Ramos (cell line): ENCODE results near the gene CCDC18.
"Not testable (repeated sequence)": the region's sequence is repeated elsewhere in the genome, so short reads cannot be mapped to it uniquely, and the experiment has no call there.

Experiments used
- in situ Hi-C: fragments of 300-500 bp; cut with MboI; formaldehyde crosslinking; loops from one replicate; pipeline ENCODE4 v1.14.3; 2022; ENCODE audit warnings: low sequenced_read_pairs; ENCODE audit not compliant: unreplicated experiment

The CCDC18 gene

DNA sequence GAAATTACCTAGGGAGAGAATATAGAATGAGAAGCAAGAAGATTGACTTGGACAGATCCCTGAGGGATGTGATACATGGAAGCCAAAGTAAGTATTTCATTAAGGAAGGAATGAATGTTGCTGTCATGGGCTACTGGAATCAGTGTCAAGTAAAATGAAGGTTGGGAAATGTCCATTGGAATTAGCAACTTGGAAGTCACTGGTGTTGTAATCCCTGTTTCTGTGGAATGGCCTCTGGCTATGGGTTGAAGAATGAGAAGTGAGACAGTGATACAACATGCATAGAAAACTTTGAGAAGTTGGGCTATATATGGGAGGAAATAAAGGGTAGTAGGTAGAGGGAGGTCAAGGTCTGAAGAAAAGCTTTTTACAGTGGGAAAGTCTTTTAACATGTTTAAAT, 54.7 kb downstream of the CCDC18 start:
- in situ Hi-C loops, result no loop called here

DNA sequence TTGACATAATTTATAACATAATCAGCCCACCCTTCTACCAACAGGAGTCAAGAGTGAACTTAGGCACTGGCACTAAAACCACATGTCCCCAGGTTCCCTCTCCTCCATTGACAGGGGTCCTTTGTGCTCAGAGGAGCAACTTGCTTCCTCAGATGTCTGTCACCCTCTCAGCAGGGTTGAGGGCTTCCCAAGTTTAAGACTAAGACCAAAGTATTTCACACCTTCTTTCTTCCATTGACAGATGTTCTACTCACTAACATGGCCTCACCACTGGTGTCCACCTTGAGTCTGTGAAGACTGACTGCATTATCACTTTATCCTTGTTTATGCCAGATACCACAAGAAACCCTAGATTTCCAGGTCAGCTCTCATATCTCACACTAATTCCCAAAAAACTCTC, 56.5 kb downstream of the CCDC18 start:
- in situ Hi-C loops, result no loop called here

- in situ Hi-C loops, result no loop called here
Observed at GRCh38 chr1:93238425-93238824, 57.9 kb downstream of the CCDC18 start.

- in situ Hi-C loops, result no loop called here
Observed at GRCh38 chr1:93239863-93240262, 59.3 kb downstream of the CCDC18 start.

GRCh38 chr1:93243233-93243632, 62.7 kb downstream of the CCDC18 start:
- in situ Hi-C loops, result not testable (repeated sequence)

- in situ Hi-C loops, result no loop called here
Observed at GRCh38 chr1:93244298-93245069, 64.0 kb downstream of the CCDC18 start.

- in situ Hi-C loops, result no loop called here
Observed at GRCh38 chr1:93251966-93252365, 71.4 kb downstream of the CCDC18 start.

- in situ Hi-C loops, result no loop called here
Observed at GRCh38 chr1:93252598-93252997, 72.1 kb downstream of the CCDC18 start.

DNA sequence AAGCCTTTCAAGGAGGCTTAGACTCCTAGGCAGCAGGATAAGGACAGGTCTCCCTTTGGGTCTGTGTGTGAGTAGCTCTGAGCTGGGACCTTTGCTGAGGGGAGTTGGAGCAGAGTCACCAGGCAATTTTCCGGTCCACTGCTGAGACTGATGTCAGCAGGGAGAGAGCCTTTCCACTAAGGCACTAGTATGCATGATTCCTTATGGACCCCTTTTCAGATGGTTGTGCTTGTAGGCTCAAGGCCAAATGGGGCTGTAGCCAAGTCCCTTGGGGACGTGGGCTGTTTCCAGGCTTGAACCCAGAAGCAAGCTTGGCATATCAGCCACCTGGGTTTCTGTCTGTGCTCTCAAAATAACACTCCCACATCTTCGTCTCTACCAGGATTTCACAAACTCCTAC, 73.0 kb downstream of the CCDC18 start:
- in situ Hi-C loops, result no loop called here

- in situ Hi-C loops, result no loop called here
Observed at GRCh38 chr1:93255222-93256079, 74.9 kb downstream of the CCDC18 start.

GRCh38 chr1:93256433-93256832, 75.9 kb downstream of the CCDC18 start:
- in situ Hi-C loops, result no loop called here

- in situ Hi-C loops, result no loop called here
Observed at GRCh38 chr1:93257889-93258288, 77.4 kb downstream of the CCDC18 start.

DNA sequence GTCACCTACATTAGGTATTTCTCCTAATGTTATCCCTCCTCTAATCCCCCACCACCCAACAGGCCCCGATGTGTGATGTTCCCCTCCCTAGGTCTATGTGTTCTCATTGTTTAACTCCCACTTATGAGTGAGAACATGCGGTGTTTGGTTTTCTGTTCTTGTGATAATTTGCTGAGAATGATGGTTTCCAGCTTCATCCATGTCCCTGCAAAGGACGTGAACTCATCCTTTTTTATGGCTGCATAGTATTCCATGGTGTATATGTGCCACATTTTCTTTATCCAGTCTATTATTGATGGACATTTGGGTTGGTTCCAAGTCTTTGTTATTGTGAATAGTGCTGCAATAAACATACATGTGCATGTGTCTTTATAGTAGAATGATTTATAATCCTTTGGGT, 80.2 kb downstream of the CCDC18 start:
- in situ Hi-C loops, result not testable (repeated sequence)

DNA sequence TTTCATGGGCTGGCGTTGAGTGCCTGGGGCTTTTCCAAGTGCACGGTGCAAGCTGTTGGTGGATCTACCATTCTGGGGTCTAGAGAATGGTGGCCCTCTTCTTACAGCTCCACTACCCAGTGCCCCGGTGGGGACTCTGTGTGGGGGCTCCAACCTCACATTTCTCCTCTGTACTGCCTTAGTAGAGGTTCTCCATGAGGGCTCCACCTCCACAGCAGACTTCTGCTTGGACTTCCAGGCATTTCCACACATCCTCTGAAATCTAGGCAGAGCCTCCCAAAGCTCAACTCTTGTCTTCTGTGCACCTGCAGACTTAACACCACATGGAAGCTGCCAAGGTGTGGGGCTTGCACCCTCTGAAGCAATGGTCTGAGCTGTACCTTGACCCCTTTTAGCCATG, 82.1 kb downstream of the CCDC18 start:
- in situ Hi-C loops, result no loop called here

DNA sequence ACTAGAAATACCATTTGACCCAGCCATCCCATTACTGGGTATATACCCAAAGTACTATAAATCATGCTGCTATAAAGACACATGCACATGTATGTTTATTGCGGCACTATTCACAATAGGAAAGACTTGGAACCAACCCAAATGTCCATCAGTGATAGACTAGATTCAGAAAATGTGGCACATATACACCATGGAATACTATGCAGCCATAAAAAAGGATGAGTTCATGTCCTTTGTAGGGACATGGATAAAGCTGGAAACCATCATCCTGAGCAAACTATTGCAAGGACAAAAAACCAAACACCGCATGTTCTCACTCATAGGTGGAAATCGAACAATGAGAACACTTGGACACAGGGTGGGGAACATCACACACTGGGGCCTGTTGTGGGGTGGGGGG, 88.4 kb downstream of the CCDC18 start:
- in situ Hi-C loops, result not testable (repeated sequence)

- in situ Hi-C loops, result not testable (repeated sequence)
Observed at GRCh38 chr1:93275262-93275633, 94.7 kb downstream of the CCDC18 start.

GRCh38 chr1:93275634-93276295, 95.2 kb downstream of the CCDC18 start:
- in situ Hi-C loops, result no loop called here

DNA sequence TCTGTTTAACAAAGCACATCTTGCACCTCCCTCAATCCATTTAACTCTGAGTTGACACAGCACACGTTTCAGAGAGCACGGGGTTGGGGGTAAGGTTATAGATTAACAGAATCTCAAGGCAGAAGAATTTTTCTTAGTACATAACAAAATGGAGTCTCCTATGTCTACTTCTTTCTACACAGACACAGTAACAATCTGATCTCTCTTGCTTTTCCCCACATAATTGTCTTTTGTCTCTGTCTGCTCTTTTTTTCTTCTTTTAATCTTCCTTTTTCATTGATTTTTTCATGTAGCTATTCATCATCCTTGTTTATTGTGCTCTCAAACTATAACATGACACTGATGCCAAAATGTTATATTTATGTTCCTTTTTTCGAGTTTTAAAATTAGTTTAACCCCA, 97.0 kb downstream of the CCDC18 start:
- in situ Hi-C loops, result not testable (repeated sequence)

GRCh38 chr1:93283496-93283895, 103.0 kb downstream of the CCDC18 start:
- in situ Hi-C loops, result no loop called here

DNA sequence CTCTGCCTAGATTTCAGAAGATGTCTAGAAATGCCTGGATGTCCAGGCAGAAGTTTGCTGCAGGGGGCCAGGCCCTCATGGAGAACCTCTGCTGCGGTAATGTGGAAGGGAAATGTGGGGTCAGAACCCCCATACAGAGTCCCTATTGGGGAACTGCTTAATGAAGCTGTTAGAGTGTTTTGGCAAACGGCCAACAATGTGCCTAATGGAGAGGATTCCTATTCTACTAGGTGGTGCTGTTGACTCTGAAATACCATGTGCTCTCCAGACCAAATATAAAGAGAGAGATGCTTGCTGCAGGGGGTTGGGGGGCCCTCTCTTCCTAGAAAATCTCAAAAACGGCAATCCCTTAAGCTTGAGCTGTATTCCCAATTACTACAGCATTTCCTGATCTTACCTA, 108.0 kb downstream of the CCDC18 start:
- in situ Hi-C loops, result no loop called here

- in situ Hi-C loops, result no loop called here
Observed at GRCh38 chr1:93296555-93297154, 116.1 kb downstream of the CCDC18 start.
